ENCODE data around the gene CACNB1.
"Not testable (repeated sequence)": the region's sequence is repeated elsewhere in the genome, so short reads cannot be mapped to it uniquely, and the experiment has no call there.

CACNB1 gene

DNA sequence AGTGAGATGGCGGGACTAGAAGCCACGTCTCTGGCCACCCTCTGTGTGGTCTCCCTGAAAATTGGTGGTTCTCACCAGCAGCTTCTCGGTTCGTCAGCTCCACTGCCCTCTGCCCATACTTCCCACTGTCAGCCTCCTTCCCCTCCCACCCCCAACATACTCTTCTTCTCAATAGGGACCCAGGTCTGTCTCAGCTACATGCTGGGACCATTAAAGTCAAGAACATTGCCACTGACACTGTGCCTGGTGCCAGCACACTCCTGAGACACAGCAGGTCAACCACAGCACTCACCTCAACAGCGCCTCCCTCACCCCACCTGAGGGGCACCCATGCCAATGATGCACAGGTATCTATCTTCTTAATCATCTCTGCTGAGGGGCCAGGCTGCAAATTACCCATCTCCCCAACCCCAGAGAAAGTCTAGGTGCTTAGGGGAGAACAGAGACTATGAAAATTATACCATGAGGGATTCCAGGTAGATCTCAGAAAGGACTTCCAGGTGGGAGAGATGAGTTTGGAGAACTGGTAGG lies 47.3 kb downstream of the CACNB1 start:
- DNase-seq: no peak

GRCh38 chr17:39147221-39148185 lies 50.0 kb downstream of the CACNB1 start:
- DNase-seq: no peak

DNA sequence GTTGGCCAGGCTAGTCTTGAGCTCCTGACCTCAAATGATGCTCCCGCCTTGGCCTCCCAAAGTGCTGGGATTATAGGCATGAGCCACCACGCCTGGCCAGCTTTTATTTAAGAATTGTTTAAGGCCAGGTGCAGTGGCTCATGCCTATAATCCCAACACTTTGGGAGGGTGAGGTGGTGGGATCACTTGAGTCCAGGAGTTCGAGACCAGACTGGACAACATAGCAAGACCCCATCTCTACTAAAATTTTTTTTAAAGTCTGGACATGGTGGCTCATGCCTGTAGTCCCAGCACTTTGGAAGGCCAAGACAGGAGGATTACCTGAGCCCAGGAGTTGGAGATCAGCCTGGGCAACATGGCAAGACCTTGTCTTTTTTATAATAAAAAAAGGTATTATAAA lies 51.2 kb downstream of the CACNB1 start:
- DNase-seq: no peak

DNA sequence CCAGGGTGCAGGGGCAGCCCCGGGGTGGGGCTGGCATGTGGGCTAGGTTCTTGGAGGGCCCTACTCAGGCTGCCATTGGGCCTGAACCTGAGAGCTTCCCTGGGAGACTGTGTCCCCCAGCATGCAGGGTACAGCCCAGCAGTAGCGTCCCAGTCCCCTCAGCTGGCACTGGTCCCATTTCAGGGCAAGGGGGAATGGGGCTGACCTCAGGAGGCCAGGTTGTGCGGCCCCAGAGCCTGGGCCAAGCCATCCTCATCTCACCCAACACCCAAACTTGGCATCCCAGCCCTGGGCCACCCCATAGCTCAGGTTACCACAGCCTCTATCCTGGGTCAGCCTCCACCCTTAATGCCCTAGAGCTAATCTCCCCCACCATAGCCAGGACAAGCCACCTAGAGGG lies 52.3 kb downstream of the CACNB1 start:
- DNase-seq: no peak

DNA sequence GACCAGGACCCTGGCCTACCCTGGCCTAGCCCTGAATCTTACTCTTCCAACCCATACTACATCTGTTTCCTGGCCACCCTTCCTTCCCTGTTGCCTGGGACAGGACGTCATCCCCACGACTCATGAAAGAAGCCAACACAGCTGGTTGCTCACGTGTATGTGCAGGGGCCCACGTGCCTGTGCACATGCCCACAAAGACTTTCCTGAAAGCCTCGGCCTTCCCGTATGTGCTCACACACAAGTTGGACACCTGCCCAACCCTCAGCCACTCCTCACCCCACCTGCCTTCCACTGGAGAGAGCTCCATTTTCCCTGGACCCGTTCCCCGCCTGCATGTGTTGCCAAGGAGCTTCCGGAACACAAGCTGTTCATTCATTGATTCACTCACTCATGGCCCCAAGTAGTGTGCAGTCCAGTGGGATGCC lies 53.0 kb downstream of the CACNB1 start:
- DNase-seq: no peak

DNA sequence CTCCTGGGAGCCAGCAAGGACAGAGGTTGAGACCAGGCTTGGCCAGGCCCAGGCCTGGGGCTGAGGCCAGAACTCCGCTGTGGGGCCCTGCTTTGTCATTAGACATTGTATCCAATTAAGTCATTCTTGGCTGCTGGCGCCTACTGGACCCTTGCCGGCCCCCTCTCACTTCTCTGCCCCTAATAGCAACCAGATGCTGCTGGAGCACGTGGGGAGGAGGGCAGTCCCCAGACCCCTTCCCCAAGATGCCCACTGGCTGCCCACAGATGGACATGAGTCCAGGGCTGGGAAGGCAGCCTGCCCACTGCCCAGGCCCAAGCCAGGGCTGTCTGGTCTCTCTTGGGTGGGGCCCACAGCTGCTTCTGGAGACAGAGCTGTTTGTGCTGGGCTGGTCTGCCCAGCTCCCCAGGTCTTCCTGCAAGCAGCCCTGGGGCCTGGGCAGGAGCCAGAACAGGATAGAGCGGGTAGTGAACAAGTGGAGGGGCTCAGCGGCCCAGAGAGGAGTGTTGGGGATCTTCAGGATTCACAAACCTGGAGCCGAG lies 53.8 kb downstream of the CACNB1 start:
- DNase-seq: no peak

- DNase-seq: no peak
Observed at GRCh38 chr17:39141915-39142664, 55.4 kb downstream of the CACNB1 start.

GRCh38 chr17:39141294-39141693 lies 56.2 kb downstream of the CACNB1 start:
- no peak for DNase-seq

GRCh38 chr17:39139561-39139960 lies 57.9 kb downstream of the CACNB1 start:
- DNase-seq: no peak

GRCh38 chr17:39139161-39139511 lies 58.3 kb downstream of the CACNB1 start:
- no peak for DNase-seq

GRCh38 chr17:39138431-39139160 lies 58.9 kb downstream of the CACNB1 start:
- no peak for DNase-seq

DNA sequence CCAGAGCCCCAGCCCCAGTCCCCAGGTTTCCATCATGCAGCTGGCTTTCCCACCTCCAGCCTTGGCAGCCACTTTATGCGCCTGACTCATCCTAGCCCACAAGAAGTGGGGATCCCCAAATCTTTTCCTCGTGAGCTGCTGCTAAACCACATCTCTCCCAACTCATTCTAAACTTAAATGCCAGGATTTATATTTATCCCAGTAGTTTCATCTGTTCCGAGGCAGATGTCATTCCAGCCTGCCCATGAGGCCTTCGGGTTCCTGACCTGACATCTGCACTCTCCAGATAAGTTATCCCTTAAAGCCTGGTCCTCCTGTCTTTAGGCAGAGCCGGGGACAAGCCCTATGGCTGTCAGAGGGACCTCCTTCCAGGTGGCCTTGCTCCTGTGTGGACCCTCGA lies 62.6 kb downstream of the CACNB1 start:
- DNase-seq: no peak

DNA sequence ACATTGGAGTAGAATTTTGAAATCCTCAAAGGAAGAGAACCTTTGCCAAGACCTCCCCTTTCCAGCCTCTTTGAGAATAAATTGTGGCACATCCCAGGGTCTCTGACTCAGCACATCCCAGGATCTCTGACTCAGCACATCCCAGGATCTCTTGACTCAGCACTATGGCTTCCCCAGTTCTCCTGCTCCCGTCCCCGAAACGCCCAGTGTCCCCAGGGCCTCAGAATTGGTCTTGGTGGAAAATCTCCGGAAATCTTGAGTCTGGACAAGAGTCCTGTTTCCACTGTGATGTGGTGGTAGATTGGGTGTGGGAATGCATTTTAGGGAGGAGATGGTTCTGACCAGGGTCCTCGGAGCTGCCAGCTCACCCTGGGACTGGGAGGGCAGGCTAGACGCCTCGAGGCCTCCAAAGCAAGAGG lies 65.3 kb downstream of the CACNB1 start:
- no peak for DNase-seq

DNA sequence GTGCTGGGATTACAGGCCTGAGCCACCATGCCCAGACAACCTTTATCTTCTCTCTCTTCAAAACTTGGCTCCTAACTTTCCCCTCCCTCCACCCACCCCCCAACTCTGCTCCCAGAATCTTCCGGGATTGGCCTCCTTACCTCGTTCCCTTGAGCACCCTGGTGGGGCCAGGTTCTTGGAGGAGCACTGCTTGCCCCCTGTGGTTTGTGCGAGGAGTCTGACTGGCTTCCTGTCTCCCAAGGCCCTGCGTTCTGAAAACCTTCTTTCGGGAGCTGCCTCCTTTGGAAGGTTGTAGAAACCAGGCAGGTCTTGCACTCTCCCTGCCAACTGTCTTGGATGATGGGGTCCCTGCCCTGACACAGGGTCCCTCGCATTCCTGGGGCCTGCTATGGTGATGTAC lies 65.9 kb downstream of the CACNB1 start:
- DNase-seq: no peak

DNA sequence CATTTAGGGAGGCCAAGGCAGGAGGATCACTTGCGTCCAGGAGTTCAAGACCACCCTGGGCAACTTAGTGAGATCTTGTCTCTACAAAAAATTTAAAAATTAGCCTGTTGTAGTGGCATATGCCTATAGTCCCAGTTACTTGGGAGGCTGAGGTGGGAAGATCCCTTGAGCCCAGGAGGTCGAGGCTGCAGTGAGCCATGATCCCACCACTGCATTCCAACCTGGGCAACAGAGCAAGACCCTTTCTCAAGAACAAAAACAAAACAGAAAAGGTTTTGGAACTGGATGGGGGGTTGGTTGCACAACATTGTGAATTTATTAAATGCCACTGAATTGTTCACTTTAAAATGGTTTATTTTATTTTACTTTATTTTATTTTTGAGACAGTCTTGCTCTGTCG lies 67.3 kb downstream of the CACNB1 start:
- DNase-seq: no peak

DNA sequence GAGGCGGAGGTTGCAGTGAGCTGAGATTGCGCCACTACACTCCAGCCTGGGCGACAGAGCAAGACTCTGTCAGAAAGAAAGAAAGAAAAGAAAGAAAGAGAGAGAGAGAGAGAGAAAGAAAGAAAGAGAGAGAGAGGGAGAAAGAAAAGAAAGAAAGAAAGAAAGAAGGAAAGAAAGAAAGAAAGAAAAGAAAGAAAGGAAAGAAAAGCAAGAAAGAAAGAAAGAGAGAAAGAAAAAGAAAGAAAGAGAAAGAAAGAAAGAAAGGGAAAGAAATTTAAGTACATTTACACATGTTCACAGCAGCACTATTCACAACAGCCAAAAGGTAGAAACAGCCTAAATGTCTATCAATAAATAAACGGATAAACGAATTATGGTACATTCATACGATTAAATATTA lies 67.9 kb downstream of the CACNB1 start:
- not testable (repeated sequence) for DNase-seq

DNA sequence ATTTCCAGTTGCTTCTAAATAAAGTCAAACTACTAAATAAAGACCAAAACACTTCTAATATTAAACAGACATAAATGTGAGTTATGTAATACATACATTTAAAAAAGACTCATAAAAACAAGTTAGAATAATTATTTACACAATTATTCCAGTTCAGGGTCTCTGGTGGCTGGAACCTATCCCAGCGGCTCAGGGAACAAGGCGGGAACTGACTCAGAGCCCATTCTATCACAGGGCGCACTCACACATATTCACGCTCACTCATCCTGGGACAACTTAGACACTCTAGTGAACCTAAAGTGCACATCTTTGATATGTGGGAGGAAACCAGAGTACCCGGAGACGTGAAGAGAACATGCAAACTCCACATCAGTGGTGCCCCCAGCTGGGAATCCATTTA lies 71.0 kb downstream of the CACNB1 start:
- DNase-seq: no peak

DNA sequence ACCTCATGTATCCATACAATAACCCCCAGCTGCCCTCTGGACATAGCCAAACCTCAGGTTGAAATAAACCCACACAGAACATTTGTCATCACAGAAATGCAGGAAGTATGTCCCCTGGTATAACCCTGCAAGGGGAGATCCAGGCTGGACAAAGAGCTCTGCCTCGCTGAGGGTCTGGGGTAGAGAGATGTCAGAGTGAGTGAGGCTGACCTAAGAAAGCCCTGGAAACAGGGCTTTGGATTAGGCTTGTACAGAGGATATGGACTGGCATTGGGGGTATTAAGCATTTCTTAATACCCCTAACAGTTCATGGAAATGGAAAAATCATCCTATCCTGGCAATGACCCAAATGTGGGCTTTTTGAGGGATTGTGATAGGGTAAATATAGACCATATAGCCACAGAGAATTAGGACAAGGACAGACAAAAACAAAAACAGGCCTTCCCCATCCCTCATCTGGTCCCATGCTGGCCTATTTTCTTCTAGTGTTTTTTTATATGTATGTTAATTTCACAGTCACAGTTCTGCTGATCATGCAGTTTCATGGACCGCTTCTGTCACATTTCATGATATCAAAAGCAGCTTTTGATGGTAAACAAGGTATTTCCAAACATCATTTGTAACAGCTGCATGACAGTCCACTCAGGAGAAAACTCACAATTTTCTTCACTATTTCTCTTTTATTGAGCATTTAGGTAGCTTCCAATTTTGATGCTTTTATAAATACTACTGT lies 72.2 kb downstream of the CACNB1 start:
- DNase-seq: no peak

GRCh38 chr17:39123627-39124026 lies 73.8 kb downstream of the CACNB1 start:
- DNase-seq: no peak
